Body of pancreas (tissue), 4 donors: ENCODE data around the gene PPM1H.

Experiments
- CTCF ChIP-seq, 7 experiments: fragments of 450-650 bp in 4 of 7; fragments of 200-600 bp in 3 of 7; sonication (generic) in 3 of 7; IDR thresholded peaks; one replicate each; pipeline ENCODE4 v1.5.1; 2016 to 2019; ENCODE audit warnings: antibody characterized with exemption in 7 of 7
- POLR2A ChIP-seq, 3 donors: fragments of 450-650 bp; IDR thresholded peaks; one replicate each; pipeline ENCODE4 v1.6.1; 2016; ENCODE audit warnings: antibody characterized with exemption in 3 of 3, mild to moderate bottlenecking in 2 of 3

- no peak for TF ChIP-seq CTCF (IDR thresholded peaks at IDR 0.05)
- TF ChIP-seq POLR2A (IDR thresholded peaks at IDR 0.05): peak in 2 of 3 donors; percentile 67 to 73
Measured at GRCh38 chr12:62602255-62603060, 332.5 kb downstream of the PPM1H start.
